Measurements from ENCODE around the gene DGLUCY.

GRCh38 chr14:91233936-91234790 is 120.3 kb downstream of the DGLUCY start:
- TF ChIP-seq CSDC2 (CRISPR knock-in tag; IDR thresholded peaks at IDR 0.05), result no peak
- TF ChIP-seq ISL1 (CRISPR knock-in tag; IDR thresholded peaks at IDR 0.05), result no peak
- TF ChIP-seq BACH2 (CRISPR knock-in tag; IDR thresholded peaks at IDR 0.05; ENCODE audit: borderline replicate concordance), result no peak
- TF ChIP-seq PATZ1 (CRISPR knock-in tag; IDR thresholded peaks at IDR 0.05; ENCODE audit: borderline replicate concordance), result no peak
- TF ChIP-seq PPARA (CRISPR knock-in tag; IDR thresholded peaks at IDR 0.05; ENCODE audit: borderline replicate concordance), result no peak
- TF ChIP-seq ZNF70 (CRISPR knock-in tag; IDR thresholded peaks at IDR 0.05), result no peak
- TF ChIP-seq ARNTL (CRISPR knock-in tag; IDR thresholded peaks at IDR 0.05; ENCODE audit: borderline replicate concordance, low read depth), result no peak
- no peak for TF ChIP-seq ZNF8 (CRISPR knock-in tag; IDR thresholded peaks at IDR 0.05)
- TF ChIP-seq RARB (CRISPR knock-in tag; IDR thresholded peaks at IDR 0.05), result no peak
- TF ChIP-seq ZFP3 (CRISPR knock-in tag; IDR thresholded peaks at IDR 0.05), result no peak

All from SK-N-SH treated with all-trans-retinoic acid at 6 μM for 48 hours (cell line).